NCI-H345 treated with DMSO at 0.1 percent for 48 hours (cell line): ENCODE measurements around the gene GATA5.

Experiments
- DNase-seq: peaks from one replicate; lab custom pipeline; 2025; ENCODE audit not compliant: unreplicated experiment; lab: John Stamatoyannopoulos, UW

Gene GATA5

GRCh38 chr20:62488470-62488869 lies 12.7 kb upstream of the GATA5 start:
- no peak for DNase-seq

- no peak for DNase-seq
Measured at GRCh38 chr20:62487561-62488354, 12.0 kb upstream of the GATA5 start.

GRCh38 chr20:62487118-62487517 lies 11.3 kb upstream of the GATA5 start:
- DNase-seq: no peak

GRCh38 chr20:62486484-62486883 lies 10.7 kb upstream of the GATA5 start:
- no peak for DNase-seq

GRCh38 chr20:62485701-62486089 lies 9.9 kb upstream of the GATA5 start:
- no peak for DNase-seq

GRCh38 chr20:62485062-62485700 lies 9.4 kb upstream of the GATA5 start:
- DNase-seq: no peak

GRCh38 chr20:62484478-62484877 lies 8.7 kb upstream of the GATA5 start:
- DNase-seq: no peak

- no peak for DNase-seq
Measured at GRCh38 chr20:62483613-62484458, 8.0 kb upstream of the GATA5 start.

GRCh38 chr20:62482974-62483373 lies 7.2 kb upstream of the GATA5 start:
- DNase-seq: no peak

GRCh38 chr20:62482146-62482809 lies 6.5 kb upstream of the GATA5 start:
- DNase-seq: no peak

GRCh38 chr20:62481425-62482145 lies 5.8 kb upstream of the GATA5 start:
- DNase-seq: no peak

- DNase-seq: peak; percentile 13
Measured at GRCh38 chr20:62480318-62480717, 4.5 kb upstream of the GATA5 start.

- no peak for DNase-seq
Measured at GRCh38 chr20:62479656-62480055, 3.9 kb upstream of the GATA5 start.

GRCh38 chr20:62479156-62479555 lies 3.4 kb upstream of the GATA5 start:
- DNase-seq: no peak

- DNase-seq: no peak
Measured at GRCh38 chr20:62477669-62478455, 2.1 kb upstream of the GATA5 start.

GRCh38 chr20:62476056-62476838 lies 452 bp upstream of the GATA5 start:
- peak; percentile 19 for DNase-seq

- DNase-seq: no peak
Measured at GRCh38 chr20:62475027-62475771, 596 bp downstream of the GATA5 start.

- no peak for DNase-seq
Measured at GRCh38 chr20:62474604-62475026, 1.2 kb downstream of the GATA5 start.
